GM12801 (cell line): Measurements from ENCODE around the gene ZNF436.

Experiments used
- CTCF ChIP-seq: IDR thresholded peaks from one replicate; pipeline ENCODE4 v1.5.1; 2011; ENCODE audit warnings: control low read depth; ENCODE audit not compliant: insufficient read length; ENCODE audit errors: extremely low read depth

Gene ZNF436

GRCh38 chr1:23343221-23344110 is 26.2 kb downstream of the ZNF436 start:
- TF ChIP-seq CTCF: no peak

GRCh38 chr1:23341931-23342692 is 27.5 kb downstream of the ZNF436 start:
- TF ChIP-seq CTCF: no peak

- no peak for TF ChIP-seq CTCF
These were observed 30.0 kb downstream of the ZNF436 start for GRCh38 chr1:23339632-23340031.

- no peak for TF ChIP-seq CTCF
These were observed 31.8 kb downstream of the ZNF436 start for GRCh38 chr1:23337869-23338268.

GRCh38 chr1:23331713-23332112 is 37.9 kb downstream of the ZNF436 start:
- no peak for TF ChIP-seq CTCF

GRCh38 chr1:23330846-23331245 is 38.8 kb downstream of the ZNF436 start:
- no peak for TF ChIP-seq CTCF

- TF ChIP-seq CTCF: no peak
These were observed 44.2 kb downstream of the ZNF436 start for GRCh38 chr1:23325393-23325792.
